HCEC 1CT (cell line): Measurements from ENCODE around the gene OSR1.

Experiments
- DNase-seq: peaks from one replicate; pipeline ENCODE4 v3.0.0-alpha.2; 2017

The OSR1 gene

GRCh38 chr2:19357402-19358241, 801 bp downstream of the OSR1 start:
- DNase-seq = peak; percentile 55

- DNase-seq = no peak
Observed at GRCh38 chr2:19356545-19357401, 1.6 kb downstream of the OSR1 start.

GRCh38 chr2:19355931-19356544, 2.4 kb downstream of the OSR1 start:
- DNase-seq = no peak

GRCh38 chr2:19355416-19355821, 3.0 kb downstream of the OSR1 start:
- DNase-seq = no peak

- no peak for DNase-seq
Observed at GRCh38 chr2:19355014-19355405, 3.4 kb downstream of the OSR1 start.

- no peak for DNase-seq
Observed at GRCh38 chr2:19353721-19354050, 4.7 kb downstream of the OSR1 start.

- DNase-seq = no peak
Observed at GRCh38 chr2:19352946-19353720, 5.3 kb downstream of the OSR1 start.

- DNase-seq = no peak
Observed at GRCh38 chr2:19351899-19352697, 6.3 kb downstream of the OSR1 start.

- no peak for DNase-seq
Observed at GRCh38 chr2:19351499-19351898, 6.9 kb downstream of the OSR1 start.

- DNase-seq = no peak
Observed at GRCh38 chr2:19350678-19351401, 7.6 kb downstream of the OSR1 start.

- no peak for DNase-seq
Observed at GRCh38 chr2:19349911-19350677, 8.3 kb downstream of the OSR1 start.

GRCh38 chr2:19348692-19349091, 9.7 kb downstream of the OSR1 start:
- DNase-seq = no peak

GRCh38 chr2:19347619-19348562, 10.5 kb downstream of the OSR1 start:
- peak; percentile 90 for DNase-seq

- no peak for DNase-seq
Observed at GRCh38 chr2:19346983-19347618, 11.3 kb downstream of the OSR1 start.

GRCh38 chr2:19337742-19338141, 20.7 kb downstream of the OSR1 start:
- no peak for DNase-seq

- no peak for DNase-seq
Observed at GRCh38 chr2:19337202-19337601, 21.2 kb downstream of the OSR1 start.

GRCh38 chr2:19336781-19337180, 21.6 kb downstream of the OSR1 start:
- no peak for DNase-seq

GRCh38 chr2:19332503-19332902, 25.9 kb downstream of the OSR1 start:
- DNase-seq = no peak

GRCh38 chr2:19331450-19331849, 27.0 kb downstream of the OSR1 start:
- DNase-seq = no peak
